Testis (tissue), 2 donors: Measurements from ENCODE around the gene ZNF549.

Experiments used
- POLR2A ChIP-seq: fragments of 450-650 bp; IDR thresholded peaks from one replicate; pipeline ENCODE4 v1.6.1; 2017; ENCODE audit warnings: antibody characterized with exemption, mild to moderate bottlenecking, moderate library complexity
- TF ChIP-seq, protein P1 (sequence below), 3 experiments: fragments of 450-650 bp in 2 of 3; fragments of 200-600 bp in 1 of 3; sonication (generic) in 1 of 3; IDR thresholded peaks; one replicate each; pipeline ENCODE4 v1.5.1; 2016 to 2019; ENCODE audit warnings: antibody characterized with exemption in 3 of 3, mild to moderate bottlenecking in 2 of 3, moderate library complexity in 1 of 3

DNA sequence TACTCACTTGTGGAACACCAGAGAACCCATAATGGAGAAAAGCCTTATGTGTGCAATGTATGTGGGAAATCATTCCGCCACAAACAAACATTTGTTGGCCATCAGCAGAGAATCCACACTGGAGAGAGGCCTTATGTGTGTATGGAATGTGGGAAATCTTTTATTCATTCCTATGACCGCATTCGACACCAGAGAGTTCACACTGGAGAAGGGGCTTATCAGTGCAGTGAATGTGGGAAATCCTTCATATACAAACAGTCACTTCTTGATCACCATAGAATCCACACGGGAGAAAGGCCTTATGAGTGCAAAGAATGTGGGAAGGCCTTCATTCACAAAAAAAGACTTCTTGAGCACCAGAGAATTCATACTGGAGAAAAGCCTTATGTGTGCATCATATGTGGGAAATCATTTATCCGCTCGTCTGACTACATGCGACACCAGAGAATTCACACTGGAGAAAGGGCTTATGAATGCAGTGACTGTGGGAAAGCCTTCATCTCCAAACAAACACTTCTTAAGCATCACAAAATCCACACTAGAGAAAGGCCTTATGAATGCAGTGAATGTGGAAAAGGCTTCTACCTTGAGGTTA, 10.9 kb downstream of the ZNF549 start:
- TF ChIP-seq, protein P1, sequence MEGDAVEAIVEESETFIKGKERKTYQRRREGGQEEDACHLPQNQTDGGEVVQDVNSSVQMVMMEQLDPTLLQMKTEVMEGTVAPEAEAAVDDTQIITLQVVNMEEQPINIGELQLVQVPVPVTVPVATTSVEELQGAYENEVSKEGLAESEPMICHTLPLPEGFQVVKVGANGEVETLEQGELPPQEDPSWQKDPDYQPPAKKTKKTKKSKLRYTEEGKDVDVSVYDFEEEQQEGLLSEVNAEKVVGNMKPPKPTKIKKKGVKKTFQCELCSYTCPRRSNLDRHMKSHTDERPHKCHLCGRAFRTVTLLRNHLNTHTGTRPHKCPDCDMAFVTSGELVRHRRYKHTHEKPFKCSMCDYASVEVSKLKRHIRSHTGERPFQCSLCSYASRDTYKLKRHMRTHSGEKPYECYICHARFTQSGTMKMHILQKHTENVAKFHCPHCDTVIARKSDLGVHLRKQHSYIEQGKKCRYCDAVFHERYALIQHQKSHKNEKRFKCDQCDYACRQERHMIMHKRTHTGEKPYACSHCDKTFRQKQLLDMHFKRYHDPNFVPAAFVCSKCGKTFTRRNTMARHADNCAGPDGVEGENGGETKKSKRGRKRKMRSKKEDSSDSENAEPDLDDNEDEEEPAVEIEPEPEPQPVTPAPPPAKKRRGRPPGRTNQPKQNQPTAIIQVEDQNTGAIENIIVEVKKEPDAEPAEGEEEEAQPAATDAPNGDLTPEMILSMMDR (IDR thresholded peaks at IDR 0.05): no peak
- TF ChIP-seq POLR2A: no peak
